Measurements from ENCODE around the gene CFDP1. TPM values are rescaled to one million over a fixed set of nuclear protein-coding genes. Genes with fewer than 3 reads are reported as not detected.

The CFDP1 gene
- total and polyA plus RNA-seq, 2 experiments from 2014 or later = 97.1 to 116 TPM

DNA sequence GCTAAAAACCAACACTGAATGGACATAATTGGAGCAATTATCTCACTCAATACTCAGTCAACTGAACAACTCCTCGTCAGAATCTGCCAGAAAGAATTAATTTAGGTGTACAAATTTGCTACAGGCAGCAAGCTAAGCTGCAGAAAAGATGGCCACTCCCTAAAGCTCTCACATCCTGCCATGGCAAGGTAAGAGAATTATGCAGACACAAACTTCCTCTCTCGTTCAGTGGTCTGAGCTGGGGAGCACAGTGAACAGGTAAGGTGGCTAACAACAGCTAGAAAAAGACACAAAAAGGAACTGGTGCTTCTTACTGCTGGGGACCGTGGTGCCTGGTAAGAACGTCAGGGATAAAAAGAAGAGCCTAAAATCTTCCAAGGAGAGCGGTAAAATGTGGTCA, 107.0 kb downstream of the CFDP1 start:
- Histone ChIP-seq H3K36me3 (replicated peaks; ENCODE audit: insufficient read depth, low read depth) (no peaks in the 10 kb centered on the region), H3K4me2 (no peak overlapping the region), H3K79me2 (no peaks in the 10 kb centered on the region), H3K27ac (no peak overlapping the region), H3K9me2 (replicated peaks; ENCODE audit: insufficient read depth) (no peaks in the 10 kb centered on the region), H3K4me1 (ENCODE audit: insufficient read depth) (peaks cover 8% of the 10 kb centered on the region), H4K20me1 (ENCODE audit: insufficient read depth, poor library complexity, severe bottlenecking) (no peaks in the 10 kb centered on the region), H2AFZ (no peak overlapping the region), H3K4me3 (no peak overlapping the region), H3K27me3 (no peaks in the 10 kb centered on the region), H3K9me3 (ENCODE audit: low read depth) (no peaks in the 10 kb centered on the region)
- no peak for DNase-seq (ENCODE audit: low spot score)
- WGBS (ENCODE audit: low lambda C conversion rate, missing lambda C conversion rate) = 81% methylated on average over 5 of the region's 5 CpGs
- no peak for TF ChIP-seq EZH2 (IDR thresholded peaks at IDR 0.05; ENCODE audit: borderline replicate concordance)
- TF ChIP-seq, protein P1, sequence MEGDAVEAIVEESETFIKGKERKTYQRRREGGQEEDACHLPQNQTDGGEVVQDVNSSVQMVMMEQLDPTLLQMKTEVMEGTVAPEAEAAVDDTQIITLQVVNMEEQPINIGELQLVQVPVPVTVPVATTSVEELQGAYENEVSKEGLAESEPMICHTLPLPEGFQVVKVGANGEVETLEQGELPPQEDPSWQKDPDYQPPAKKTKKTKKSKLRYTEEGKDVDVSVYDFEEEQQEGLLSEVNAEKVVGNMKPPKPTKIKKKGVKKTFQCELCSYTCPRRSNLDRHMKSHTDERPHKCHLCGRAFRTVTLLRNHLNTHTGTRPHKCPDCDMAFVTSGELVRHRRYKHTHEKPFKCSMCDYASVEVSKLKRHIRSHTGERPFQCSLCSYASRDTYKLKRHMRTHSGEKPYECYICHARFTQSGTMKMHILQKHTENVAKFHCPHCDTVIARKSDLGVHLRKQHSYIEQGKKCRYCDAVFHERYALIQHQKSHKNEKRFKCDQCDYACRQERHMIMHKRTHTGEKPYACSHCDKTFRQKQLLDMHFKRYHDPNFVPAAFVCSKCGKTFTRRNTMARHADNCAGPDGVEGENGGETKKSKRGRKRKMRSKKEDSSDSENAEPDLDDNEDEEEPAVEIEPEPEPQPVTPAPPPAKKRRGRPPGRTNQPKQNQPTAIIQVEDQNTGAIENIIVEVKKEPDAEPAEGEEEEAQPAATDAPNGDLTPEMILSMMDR (IDR thresholded peaks at IDR 0.05; ENCODE audit: poor library complexity) = no peak
- TF ChIP-seq EZH2phosphoT487 (IDR thresholded peaks at IDR 0.05; ENCODE audit: low read depth, severe bottlenecking, unreplicated experiment) = no peak

DNA sequence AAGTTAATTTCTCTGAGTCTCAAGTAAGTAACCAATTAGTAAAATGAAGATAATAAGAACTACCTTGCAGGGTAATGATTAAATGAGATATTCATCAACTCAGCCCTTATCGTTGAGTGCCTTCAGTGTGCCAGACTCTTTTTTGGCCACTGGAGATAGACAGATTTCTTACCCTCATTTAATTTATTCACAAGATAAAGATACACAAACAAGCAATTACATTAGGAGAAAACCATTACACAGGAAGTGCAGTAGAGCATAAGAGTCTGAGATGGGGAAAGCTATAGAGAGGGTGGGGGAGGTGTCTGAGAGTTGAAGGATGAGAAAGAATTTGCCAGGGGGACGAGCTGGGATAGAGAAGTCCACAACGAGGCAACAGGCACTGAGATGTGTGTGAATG, 109.4 kb downstream of the CFDP1 start:
- no peaks in the 10 kb centered on the region for H3K79me2 ChIP-seq
- no peaks in the 10 kb centered on the region for H4K20me1 ChIP-seq (ENCODE audit: insufficient read depth, poor library complexity, severe bottlenecking)
- no peak overlapping the region for H3K4me3 ChIP-seq
- no peak overlapping the region for H3K4me2 ChIP-seq
- H3K27ac ChIP-seq = no peak overlapping the region
- DNase-seq (ENCODE audit: low spot score) = no peak
- 37% methylated on average over 3 of the region's 3 CpGs for WGBS (ENCODE audit: low lambda C conversion rate, missing lambda C conversion rate)
- TF ChIP-seq EZH2phosphoT487 (IDR thresholded peaks at IDR 0.05; ENCODE audit: low read depth, severe bottlenecking, unreplicated experiment) (no peak), EZH2 (IDR thresholded peaks at IDR 0.05; ENCODE audit: borderline replicate concordance) (no peak)
- TF ChIP-seq, protein P1 (IDR thresholded peaks at IDR 0.05; ENCODE audit: poor library complexity) = no peak
- H3K9me2 ChIP-seq (replicated peaks; ENCODE audit: insufficient read depth) = no peaks in the 10 kb centered on the region
- no peak overlapping the region for H2AFZ ChIP-seq
- no peaks in the 10 kb centered on the region for H3K9me3 ChIP-seq (ENCODE audit: low read depth)
- H3K4me1 ChIP-seq (ENCODE audit: insufficient read depth) = peaks cover 4% of the 10 kb centered on the region
- no peaks in the 10 kb centered on the region for H3K27me3 ChIP-seq
- no peaks in the 10 kb centered on the region for H3K36me3 ChIP-seq (replicated peaks; ENCODE audit: insufficient read depth, low read depth)

DNA sequence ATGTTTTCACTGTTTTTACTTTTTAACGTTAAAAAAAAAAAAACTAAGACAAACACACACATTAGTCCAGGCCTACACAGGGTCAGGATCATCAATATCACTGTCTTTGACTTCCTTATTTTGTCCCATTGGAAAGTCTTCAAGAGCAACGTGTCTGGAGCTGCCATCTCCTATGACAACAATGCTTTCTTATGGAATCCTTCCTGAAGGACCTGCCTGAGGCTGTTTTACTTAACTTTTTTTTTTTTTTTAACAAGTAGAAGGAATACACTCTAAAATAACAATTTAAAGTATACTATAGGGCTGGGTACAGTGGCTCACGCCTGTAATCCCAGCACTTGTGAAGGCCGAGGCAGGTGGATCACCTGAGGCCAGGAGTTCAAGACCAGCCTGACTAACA, 110.1 kb downstream of the CFDP1 start:
- DNase-seq (ENCODE audit: low spot score) = no peak
- Histone ChIP-seq H3K27ac (peak overlapping the region; percentile 9), H3K9me3 (ENCODE audit: low read depth) (no peaks in the 10 kb centered on the region), H3K4me2 (no peak overlapping the region), H2AFZ (no peak overlapping the region), H3K4me1 (ENCODE audit: insufficient read depth) (peaks cover 4% of the 10 kb centered on the region), H3K9me2 (replicated peaks; ENCODE audit: insufficient read depth) (no peaks in the 10 kb centered on the region), H3K4me3 (no peak overlapping the region), H3K36me3 (replicated peaks; ENCODE audit: insufficient read depth, low read depth) (no peaks in the 10 kb centered on the region), H3K79me2 (no peaks in the 10 kb centered on the region), H4K20me1 (ENCODE audit: insufficient read depth, poor library complexity, severe bottlenecking) (no peaks in the 10 kb centered on the region), H3K27me3 (no peaks in the 10 kb centered on the region)
- WGBS (ENCODE audit: low lambda C conversion rate, missing lambda C conversion rate) = 81% methylated on average over 4 of the region's 4 CpGs
- no peak for TF ChIP-seq EZH2phosphoT487 (IDR thresholded peaks at IDR 0.05; ENCODE audit: low read depth, severe bottlenecking, unreplicated experiment)
- TF ChIP-seq EZH2 (IDR thresholded peaks at IDR 0.05; ENCODE audit: borderline replicate concordance) = no peak
- TF ChIP-seq, protein P1 (IDR thresholded peaks at IDR 0.05; ENCODE audit: poor library complexity) = no peak

DNA sequence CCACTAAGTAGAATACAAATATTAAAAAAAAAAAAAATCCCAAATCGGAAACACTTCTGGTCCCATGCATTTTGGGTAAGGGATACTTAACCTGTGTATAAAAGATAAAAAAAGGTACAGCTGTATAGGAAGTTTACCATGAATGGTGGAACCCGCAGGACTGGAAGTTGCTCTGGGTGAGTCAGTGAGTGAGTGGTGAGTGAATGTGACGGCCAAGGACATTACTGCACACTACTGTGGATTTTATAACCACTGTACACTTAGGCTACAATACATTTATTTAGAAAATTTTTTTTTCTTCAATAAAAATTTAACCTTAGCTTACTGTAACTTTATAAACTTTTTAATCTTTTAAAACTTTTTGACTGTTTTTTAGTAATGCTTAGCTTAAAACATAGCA, 110.6 kb downstream of the CFDP1 start:
- Histone ChIP-seq H3K27ac (no peak overlapping the region), H3K36me3 (replicated peaks; ENCODE audit: insufficient read depth, low read depth) (no peaks in the 10 kb centered on the region), H3K9me3 (ENCODE audit: low read depth) (no peaks in the 10 kb centered on the region), H3K9me2 (replicated peaks; ENCODE audit: insufficient read depth) (no peaks in the 10 kb centered on the region), H3K27me3 (no peaks in the 10 kb centered on the region), H3K4me1 (ENCODE audit: insufficient read depth) (peaks cover 4% of the 10 kb centered on the region), H3K79me2 (no peaks in the 10 kb centered on the region), H4K20me1 (ENCODE audit: insufficient read depth, poor library complexity, severe bottlenecking) (no peaks in the 10 kb centered on the region), H3K4me2 (no peak overlapping the region), H2AFZ (no peak overlapping the region), H3K4me3 (no peak overlapping the region)
- TF ChIP-seq EZH2phosphoT487 (IDR thresholded peaks at IDR 0.05; ENCODE audit: low read depth, severe bottlenecking, unreplicated experiment) = no peak
- TF ChIP-seq, protein P1 (IDR thresholded peaks at IDR 0.05; ENCODE audit: poor library complexity) = no peak
- TF ChIP-seq EZH2 (IDR thresholded peaks at IDR 0.05; ENCODE audit: borderline replicate concordance) = no peak
- 58% methylated on average over 3 of the region's 3 CpGs for whole genome bisulfite sequencing (ENCODE audit: low lambda C conversion rate, missing lambda C conversion rate)
- DNase-seq (ENCODE audit: low spot score) = no peak

Measured in hepatocyte (in vitro differentiated cells).